PC-3 (cell line): ENCODE data around the gene EFCAB3. TPM values are rescaled to one million over a fixed set of nuclear protein-coding genes. Genes with fewer than 3 reads are reported as not detected.

Experiments
- ATAC-seq: fragments of 200-7000 bp; cut with Tn5 transposase; 2 replicates; pipeline ENCODE4 v1.9.1; 2020; ENCODE audit warnings: mild to moderate bottlenecking, moderate library complexity
- Bru-seq: library from RNA; stranded (reverse); fragments of 400-500 nt; gene quantifications from one replicate; lab custom pipeline; 2021; lab: Mats Ljungman, UMichigan
- BruChase-seq, 2 experiments: library from RNA; stranded (reverse); fragments of 400-500 nt; gene quantifications; one replicate each; lab custom pipeline; 2021; lab: Mats Ljungman, UMichigan
- BruUV-seq: library from RNA; stranded (reverse); fragments of 400-500 nt; replicated peaks from 2 replicates; lab custom pipeline; 2021; lab: Mats Ljungman, UMichigan
- CTCF ChIA-PET: fragments of 300-600 bp; sonication (Branson Sonifier 250); formaldehyde crosslinking; loops from one replicate; lab custom pipeline; 2022; ENCODE audit warnings: antibody characterized with exemption; lab: Charles Lee
- POLR2A ChIA-PET: fragments of 300-600 bp; sonication (Branson Sonifier 250); formaldehyde crosslinking; loops from one replicate; lab custom pipeline; 2022; ENCODE audit warnings: antibody characterized with exemption; ENCODE audit not compliant: unreplicated experiment; lab: Charles Lee
- DNase-seq: peaks from one replicate; pipeline ENCODE4 v3.0.0-alpha.2; 2015
- H2AFZ ChIP-seq: fragments of 300-600 bp; sonication (generic); 2 replicates; pipeline ENCODE4 v1.6.0; 2016; ENCODE audit warnings: antibody characterized with exemption, low read length
- H3F3A ChIP-seq: fragments of 300-600 bp; sonication (generic); one replicate; pipeline ENCODE4 v1.6.0; 2017; ENCODE audit warnings: antibody characterized with exemption, low read length, control low read depth, mild to moderate bottlenecking; ENCODE audit not compliant: unreplicated experiment
- H3K27ac ChIP-seq: fragments of 300-600 bp; sonication (generic); 2 replicates; pipeline ENCODE4 v1.5.1; 2016; ENCODE audit warnings: mild to moderate bottlenecking, low read length
- H3K27me3 ChIP-seq: fragments of 300-600 bp; sonication (generic); 2 replicates; pipeline ENCODE4 v1.6.1; 2016; ENCODE audit warnings: low read length, mixed read lengths
- H3K36me3 ChIP-seq: fragments of 300-600 bp; sonication (generic); 2 replicates; pipeline ENCODE4 v1.6.1; 2016; ENCODE audit warnings: low read depth, mixed run types, low read length, mixed read lengths
- H3K4me1 ChIP-seq: fragments of 300-600 bp; sonication (generic); 2 replicates; pipeline ENCODE4 v1.5.1; 2016; ENCODE audit warnings: low read length; ENCODE audit not compliant: insufficient read depth
- H3K4me2 ChIP-seq: fragments of 300-600 bp; sonication (generic); 2 replicates; pipeline ENCODE4 v1.6.0; 2016; ENCODE audit warnings: low read length
- H3K4me3 ChIP-seq: fragments of 300-600 bp; sonication (generic); 2 replicates; pipeline ENCODE4 v1.5.1; 2016; ENCODE audit warnings: mild to moderate bottlenecking, low read length, mixed read lengths
- H3K79me2 ChIP-seq: fragments of 300-600 bp; sonication (generic); 2 replicates; pipeline ENCODE4 v1.6.1; 2017; ENCODE audit warnings: low read length, mixed read lengths
- H3K9ac ChIP-seq: fragments of 300-600 bp; sonication (generic); 2 replicates; pipeline ENCODE4 v1.6.0; 2016; ENCODE audit warnings: mild to moderate bottlenecking, low read length
- H3K9me2 ChIP-seq: fragments of 300-600 bp; sonication (generic); replicated peaks from 2 replicates; pipeline ENCODE4 v1.6.1; 2016; ENCODE audit warnings: mixed run types, low read length, mixed read lengths
- H3K9me3 ChIP-seq: fragments of 300-600 bp; sonication (generic); 2 replicates; pipeline ENCODE4 v1.6.1; 2016; ENCODE audit warnings: low read length, mixed read lengths
- H4K20me1 ChIP-seq: fragments of 300-600 bp; sonication (generic); 2 replicates; pipeline ENCODE4 v1.6.1; 2016; ENCODE audit warnings: low read length, mixed read lengths
- CTCF ChIP-seq: fragments of 300-600 bp; sonication (generic); conservative IDR thresholded peaks from 2 replicates; pipeline ENCODE4 v1.5.1; 2017; ENCODE audit warnings: antibody characterized with exemption, low read depth, mild to moderate bottlenecking, low read length
- EZH2 ChIP-seq: fragments of 300-600 bp; sonication (generic); IDR thresholded peaks from one replicate; pipeline ENCODE4 v1.6.1; 2017; ENCODE audit warnings: antibody characterized with exemption, mild to moderate bottlenecking, low read length; ENCODE audit not compliant: unreplicated experiment
- EZH2phosphoT487 ChIP-seq: fragments of 300-600 bp; sonication (generic); IDR thresholded peaks from 2 replicates; pipeline ENCODE4 v1.6.1; 2018; ENCODE audit warnings: mild to moderate bottlenecking, antibody characterized with exemption, low read length, borderline replicate concordance
- intact Hi-C: fragments of 100-400 bp; cut with micrococcal nuclease; formaldehyde crosslinking; loops from 2 replicates; pipeline ENCODE4 v1.9.0; 2023
- long read RNA-seq: library from polyadenylated mRNA; unstranded; transcript quantifications from one replicate; pipeline ENCODE4 v2.0.0, GENCODE V29; 2021; ENCODE audit not compliant: unreplicated experiment
- total RNA-seq: library from RNA; depleted of rRNA; stranded (reverse); fragments of >200 nt; gene quantifications from 2 replicates; pipeline ENCODE4 v1.2.3, GENCODE V29; 2014; rRNA removed

The EFCAB3 gene
- not detected in 2 replicates for total RNA-seq
- Bru-seq, nascent RNA, result percentile 2 among the genes with signal in this experiment
- BruChase-seq, experiment 1, labeled RNA remaining after a 6-hour chase, result not detected
- BruChase-seq, experiment 2, labeled RNA remaining after a 2-hour chase, result percentile 5 among the genes with signal in this experiment
- long read RNA-seq, result 0 reads

GRCh38 chr17:62380253-62380652, at the start of gene EFCAB3:
Gene EFCAB3, plus strand, starts transcription at chr17:62380553. Its CDS starts 2,427 bp downstream, at chr17:62382980.
- Histone ChIP-seq H3K9ac (no peak within 1 kb of the TSS), H4K20me1 (no peaks in the 10 kb centered on the region), H3K27ac (no peak within 1 kb of the TSS), H3K4me1 (no peaks in the 10 kb centered on the region), H3K36me3 (no peaks in the 10 kb centered on the region), H3K27me3 (peaks cover 89% of the 10 kb centered on the region), H2AFZ (no peak within 1 kb of the TSS), H3K9me3 (no peaks in the 10 kb centered on the region), H3K9me2 (no peaks in the 10 kb centered on the region), H3K79me2 (no peaks in the 10 kb centered on the region), H3F3A (no peaks in the 10 kb centered on the region), H3K4me2 (no peak within 1 kb of the TSS), H3K4me3 (no peak within 1 kb of the TSS)
- DNase-seq (no peak), ATAC-seq (no peak)
- TF ChIP-seq CTCF (no peak), EZH2phosphoT487 (no peak), EZH2 (no peak)
- ChIA-PET POLR2A (no interaction called here), CTCF (no interaction called here)
- intact Hi-C loops, result no loop called here
- no TSS peak for BruUV-seq

- H3K4me3 ChIP-seq, result no peak overlapping the region
- H3K4me1 ChIP-seq, result no peaks in the 10 kb centered on the region
- H3K9me2 ChIP-seq, result no peaks in the 10 kb centered on the region
- no peaks in the 10 kb centered on the region for H3K79me2 ChIP-seq
- H3F3A ChIP-seq, result no peaks in the 10 kb centered on the region
- no TSS peak for BruUV-seq
- CTCF ChIA-PET, result no interaction called here
- POLR2A ChIA-PET, result no interaction called here
- H4K20me1 ChIP-seq, result no peaks in the 10 kb centered on the region
- no peak overlapping the region for H3K27ac ChIP-seq
- TF ChIP-seq CTCF (no peak), EZH2phosphoT487 (no peak), EZH2 (no peak)
- DNase-seq, result no peak
- no peaks in the 10 kb centered on the region for H3K36me3 ChIP-seq
- ATAC-seq, result no peak
- H3K27me3 ChIP-seq, result peaks cover 22% of the 10 kb centered on the region; the same call in 1 of the 2 replicates
- intact Hi-C loops, result no loop called here
- no peak overlapping the region for H3K4me2 ChIP-seq
- H3K9me3 ChIP-seq, result no peaks in the 10 kb centered on the region
- no peak overlapping the region for H2AFZ ChIP-seq
- no peak overlapping the region for H3K9ac ChIP-seq
Measured at GRCh38 chr17:62336527-62336926, 43.8 kb upstream of the EFCAB3 start.

- POLR2A ChIA-PET, result no interaction called here
- H4K20me1 ChIP-seq, result no peaks in the 10 kb centered on the region
- no peak overlapping the region for H3K9ac ChIP-seq
- intact Hi-C loops, result no loop called here
- H3K9me3 ChIP-seq, result no peaks in the 10 kb centered on the region
- no peaks in the 10 kb centered on the region for H3K9me2 ChIP-seq
- H2AFZ ChIP-seq, result no peak overlapping the region
- H3K36me3 ChIP-seq, result no peaks in the 10 kb centered on the region
- no peak for ATAC-seq
- H3K27me3 ChIP-seq, result peaks cover 40% of the 10 kb centered on the region
- H3K79me2 ChIP-seq, result no peaks in the 10 kb centered on the region
- DNase-seq, result no peak
- no peak for TF ChIP-seq EZH2
- no peak for TF ChIP-seq CTCF
- TF ChIP-seq EZH2phosphoT487, result no peak
- H3K4me1 ChIP-seq, result no peaks in the 10 kb centered on the region
- BruUV-seq, result no TSS peak
- CTCF ChIA-PET, result no interaction called here
- H3F3A ChIP-seq, result no peaks in the 10 kb centered on the region
- no peak overlapping the region for H3K27ac ChIP-seq
- no peak overlapping the region for H3K4me3 ChIP-seq
- no peak overlapping the region for H3K4me2 ChIP-seq
Measured at GRCh38 chr17:62343764-62344270, 36.5 kb upstream of the EFCAB3 start.
